Endothelial cell of umbilical vein (primary cell): ENCODE data around the gene CTXN2. TPM values are rescaled to one million over a fixed set of nuclear protein-coding genes. Genes with fewer than 3 reads are reported as not detected.

Experiments
- BruUV-seq: library from RNA; stranded (reverse); fragments of 400-500 nt; replicated peaks from 2 replicates; lab custom pipeline; 2021; lab: Mats Ljungman, UMichigan
- CTCF ChIA-PET: fragments of 300-600, 350-600 bp; sonication (Branson Sonifier 250); formaldehyde crosslinking; loops from one replicate; lab custom pipeline; 2021; ENCODE audit warnings: antibody characterized with exemption, inconsistent platforms; lab: Charles Lee
- POLR2A ChIA-PET: fragments of 300-600, 350-600 bp; sonication (Branson Sonifier 250); formaldehyde crosslinking; loops from one replicate; lab custom pipeline; 2021; ENCODE audit warnings: antibody characterized with exemption, inconsistent platforms; lab: Charles Lee
- DNase-seq: peaks from one replicate; pipeline ENCODE4 v3.0.0-alpha.2; 2011; ENCODE audit warnings: low read depth, low spot score
- FAIRE-seq: peaks from 2 replicates; lab custom pipeline; 2011; peaks lifted over from hg19 to GRCh38; lab: Jason Lieb, UNC
- H2AFZ ChIP-seq: 2 replicates; pipeline ENCODE4 v1.6.0; 2012; ENCODE audit warnings: low read depth, low read length, control low read depth, inconsistent platforms
- H3K27ac ChIP-seq: 2 replicates; pipeline ENCODE4 v1.5.1; 2011; ENCODE audit warnings: low read depth, mild to moderate bottlenecking, control low read depth, low read length, moderate library complexity; ENCODE audit not compliant: insufficient read depth
- H3K27me3 ChIP-seq, 2 experiments: 2 replicates each; pipeline versions ENCODE4 v1.6.0 to v1.6.1; 2011; ENCODE audit warnings: low read length in 2 of 2, mixed read lengths in 1 of 2; ENCODE audit not compliant: control insufficient read depth in 2 of 2, insufficient read depth in 2 of 2
- H3K36me3 ChIP-seq, 2 experiments: 2 replicates in 1 of 2; 3 replicates in 1 of 2; pipeline ENCODE4 v1.5.1; 2011; ENCODE audit warnings: low read length in 2 of 2, mild to moderate bottlenecking in 1 of 2, moderate library complexity in 1 of 2; ENCODE audit not compliant: control insufficient read depth in 2 of 2, insufficient read depth in 2 of 2; ENCODE audit errors: extremely low read depth in 1 of 2
- H3K4me1 ChIP-seq: 3 replicates; pipeline ENCODE4 v1.5.1; 2011; ENCODE audit warnings: mild to moderate bottlenecking, low read length; ENCODE audit not compliant: control insufficient read depth, insufficient read depth; ENCODE audit errors: extremely low read depth
- H3K4me2 ChIP-seq: 2 replicates; pipeline ENCODE4 v1.6.1; 2011; ENCODE audit warnings: low read length, control low read depth, mixed read lengths; ENCODE audit not compliant: insufficient read depth
- H3K4me3 ChIP-seq, 3 experiments: fragments of 200-600 bp in 1 of 3; sonication (generic), shearing (Covaris generic) in 1 of 3; replicated peaks in 1 of 3; 2 replicates each; pipeline ENCODE4 v1.5.1; 2011 to 2016; ENCODE audit warnings: control low read depth in 3 of 3, low read length in 3 of 3, mild to moderate bottlenecking in 2 of 3, inconsistent platforms in 1 of 3, low read depth in 1 of 3, moderate library complexity in 1 of 3; ENCODE audit not compliant: insufficient read depth in 1 of 3
- H3K79me2 ChIP-seq: 2 replicates; pipeline ENCODE4 v1.6.0; 2012; ENCODE audit warnings: low read length, inconsistent platforms; ENCODE audit not compliant: control insufficient read depth, insufficient read depth
- H3K9ac ChIP-seq: replicated peaks from 2 replicates; pipeline ENCODE3; 2011; ENCODE audit warnings: low read length, control low read depth; ENCODE audit not compliant: insufficient read depth; ENCODE audit errors: extremely low read depth
- H3K9me1 ChIP-seq: replicated peaks from 3 replicates; pipeline ENCODE4 v1.6.0; 2011; ENCODE audit warnings: mild to moderate bottlenecking, low read length; ENCODE audit not compliant: control insufficient read depth, insufficient read depth; ENCODE audit errors: extremely low read depth
- H3K9me3 ChIP-seq: replicated peaks from 2 replicates; pipeline ENCODE4 v1.5.1; 2012; ENCODE audit warnings: low read length, inconsistent platforms; ENCODE audit not compliant: control insufficient read depth, insufficient read depth
- H4K20me1 ChIP-seq: replicated peaks from 2 replicates; pipeline ENCODE3; 2011; ENCODE audit warnings: mild to moderate bottlenecking, low read length; ENCODE audit not compliant: control insufficient read depth, insufficient read depth; ENCODE audit errors: extremely low read depth
- EZH2 ChIP-seq: IDR thresholded peaks from 2 replicates; pipeline ENCODE4 v1.6.1; 2012; ENCODE audit warnings: borderline replicate concordance, low read depth, mild to moderate bottlenecking, moderate library complexity, low read length, inconsistent platforms; ENCODE audit not compliant: severe bottlenecking
- FOS ChIP-seq: IDR thresholded peaks from 2 replicates; pipeline ENCODE4 v1.6.1; 2011; ENCODE audit warnings: mild to moderate bottlenecking, low read length, moderate library complexity, borderline replicate concordance; ENCODE audit not compliant: insufficient read depth
- GATA2 ChIP-seq: IDR thresholded peaks from 2 replicates; pipeline ENCODE4 v1.7.0; 2011; ENCODE audit warnings: low read depth, mild to moderate bottlenecking, moderate library complexity, mixed read lengths, low read length; ENCODE audit not compliant: insufficient read length, insufficient read depth
- JUN ChIP-seq: IDR thresholded peaks from 2 replicates; pipeline ENCODE4 v1.6.1; 2011; ENCODE audit warnings: borderline replicate concordance, low read depth; ENCODE audit not compliant: insufficient read length, insufficient read depth
- MYC ChIP-seq: IDR thresholded peaks from one replicate; pipeline ENCODE4 v1.6.1; 2011; ENCODE audit warnings: mild to moderate bottlenecking, low read depth, low read length
- POLR2A ChIP-seq: IDR thresholded peaks from 2 replicates; pipeline ENCODE4 v1.6.1; 2012; ENCODE audit warnings: low read depth, mild to moderate bottlenecking, control low read depth, low read length
- POLR2AphosphoS5 ChIP-seq: IDR thresholded peaks from 2 replicates; pipeline ENCODE4 v1.6.1; 2012; ENCODE audit warnings: low read depth, mild to moderate bottlenecking, control low read depth, low read length, moderate library complexity; ENCODE audit not compliant: insufficient read depth
- dilution Hi-C: fragments of 300-500 bp; cut with MboI; formaldehyde crosslinking; loops from one replicate; pipeline ENCODE4 v1.15.0; 2019; ENCODE audit warnings: low sequenced_read_pairs; ENCODE audit not compliant: extremely low pct_ligation_motif_present
- intact Hi-C: fragments of 100-400 bp; cut with micrococcal nuclease; formaldehyde crosslinking; loops from one replicate; pipeline ENCODE4 v1.10.0; 2022
- polyA plus RNA-seq, 4 experiments: library from polyadenylated mRNA; depleted of rRNA in 3 of 4; stranded (reverse) in 3 of 4; unstranded in 1 of 4; fragments of >200 nt; gene quantifications; 2 replicates each; pipeline versions ENCODE4 v1.2.1 to v1.2.3, GENCODE V29; 2011 to 2012; ENCODE audit warnings: missing spikeins in 1 of 4
- total RNA-seq: library from RNA; stranded (reverse); gene quantifications from 2 replicates; pipeline ENCODE4 v1.2.3, GENCODE V29; 2021
- TF ChIP-seq, protein P1 (sequence below), 2 donors: IDR thresholded peaks; 1 replicate in 1 of 2; 2 replicates in 1 of 2; pipeline ENCODE4 v1.5.1; 2011; ENCODE audit warnings: low read length in 2 of 2, mild to moderate bottlenecking in 2 of 2, moderate library complexity in 2 of 2, control low read depth in 1 of 2, inconsistent platforms in 1 of 2, low read depth in 1 of 2; ENCODE audit not compliant: insufficient read depth in 1 of 2; ENCODE audit errors: extremely low read depth in 1 of 2
- TF ChIP-seq, protein P2 (sequence below): IDR thresholded peaks from 2 replicates; pipeline ENCODE4 v1.6.1; 2011; ENCODE audit not compliant: insufficient read depth, insufficient read length

CTXN2 gene
- total and polyA plus RNA-seq, 2 donors (not counting 3 experiments of a cell fraction or from before 2014, with no cell fraction given) = 0.01 TPM; not detected in 1

DNA sequence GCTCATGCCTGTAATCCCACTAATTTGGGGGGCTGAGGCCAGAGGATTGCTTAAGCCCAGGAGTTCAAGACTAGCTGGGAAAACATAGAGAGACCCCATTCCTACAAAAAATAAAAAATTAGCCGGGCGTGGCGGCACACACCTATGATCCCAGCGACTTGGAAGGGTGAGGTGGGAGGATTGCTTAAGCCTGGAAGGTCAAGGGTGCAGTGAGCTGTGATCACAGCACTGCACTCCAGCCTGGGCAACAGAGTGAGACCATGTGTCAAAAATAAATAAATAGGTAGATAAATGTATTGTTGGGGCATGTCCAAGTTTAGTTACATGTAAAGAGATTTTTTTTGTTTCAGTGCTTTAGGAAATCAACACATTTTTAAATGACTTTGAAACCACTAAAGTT, 51.1 kb downstream of the CTXN2 start:
- no peak overlapping the region for H3K9ac ChIP-seq
- ChIA-PET CTCF (no interaction called here), POLR2A (no interaction called here)
- FAIRE-seq = no peak
- no peaks in the 10 kb centered on the region for H3K79me2 ChIP-seq
- no peak for DNase-seq
- no peaks in the 10 kb centered on the region for H3K36me3 ChIP-seq
- H3K27me3 ChIP-seq = no peaks in the 10 kb centered on the region
- no peak overlapping the region for H3K27ac ChIP-seq
- intact Hi-C loops (no loop called here), dilution Hi-C loops (no loop called here)
- H4K20me1 ChIP-seq = no peaks in the 10 kb centered on the region
- TF ChIP-seq MYC = no peak
- TF ChIP-seq POLR2A = no peak
- TF ChIP-seq, protein P1, sequence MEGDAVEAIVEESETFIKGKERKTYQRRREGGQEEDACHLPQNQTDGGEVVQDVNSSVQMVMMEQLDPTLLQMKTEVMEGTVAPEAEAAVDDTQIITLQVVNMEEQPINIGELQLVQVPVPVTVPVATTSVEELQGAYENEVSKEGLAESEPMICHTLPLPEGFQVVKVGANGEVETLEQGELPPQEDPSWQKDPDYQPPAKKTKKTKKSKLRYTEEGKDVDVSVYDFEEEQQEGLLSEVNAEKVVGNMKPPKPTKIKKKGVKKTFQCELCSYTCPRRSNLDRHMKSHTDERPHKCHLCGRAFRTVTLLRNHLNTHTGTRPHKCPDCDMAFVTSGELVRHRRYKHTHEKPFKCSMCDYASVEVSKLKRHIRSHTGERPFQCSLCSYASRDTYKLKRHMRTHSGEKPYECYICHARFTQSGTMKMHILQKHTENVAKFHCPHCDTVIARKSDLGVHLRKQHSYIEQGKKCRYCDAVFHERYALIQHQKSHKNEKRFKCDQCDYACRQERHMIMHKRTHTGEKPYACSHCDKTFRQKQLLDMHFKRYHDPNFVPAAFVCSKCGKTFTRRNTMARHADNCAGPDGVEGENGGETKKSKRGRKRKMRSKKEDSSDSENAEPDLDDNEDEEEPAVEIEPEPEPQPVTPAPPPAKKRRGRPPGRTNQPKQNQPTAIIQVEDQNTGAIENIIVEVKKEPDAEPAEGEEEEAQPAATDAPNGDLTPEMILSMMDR (IDR thresholded peaks at IDR 0.05; ENCODE audit: extremely low read depth in 1 of 2, insufficient read depth in 1 of 2, low read depth in 1 of 2, low read length in 2 of 2) = no peak
- no peak for TF ChIP-seq EZH2
- no peak for TF ChIP-seq JUN
- TF ChIP-seq GATA2 = no peak
- no peak for TF ChIP-seq FOS
- TF ChIP-seq, protein P2, sequence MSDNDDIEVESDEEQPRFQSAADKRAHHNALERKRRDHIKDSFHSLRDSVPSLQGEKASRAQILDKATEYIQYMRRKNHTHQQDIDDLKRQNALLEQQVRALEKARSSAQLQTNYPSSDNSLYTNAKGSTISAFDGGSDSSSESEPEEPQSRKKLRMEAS = no peak
- TF ChIP-seq POLR2AphosphoS5 = no peak
- H3K4me2 ChIP-seq = no peak overlapping the region
- H3K9me1 ChIP-seq = no peaks in the 10 kb centered on the region
- H3K9me3 ChIP-seq = no peaks in the 10 kb centered on the region
- no TSS peak for BruUV-seq
- no peak overlapping the region for H2AFZ ChIP-seq
- H3K4me1 ChIP-seq = no peaks in the 10 kb centered on the region
- no peak overlapping the region for H3K4me3 ChIP-seq
